ENCODE measurements around the gene SMARCAL1.

The SMARCAL1 gene

GRCh38 chr2:216450784-216451183 lies 38.5 kb downstream of the SMARCAL1 start:
- no peak overlapping the region for H3K4me3 ChIP-seq (ENCODE audit: low read depth, low read length)
- no peak for TF ChIP-seq CTCF (IDR thresholded peaks at IDR 0.05; ENCODE audit: borderline replicate concordance, insufficient read depth, low read depth, low read length)

GRCh38 chr2:216453955-216454614 lies 41.8 kb downstream of the SMARCAL1 start:
- TF ChIP-seq CTCF (IDR thresholded peaks at IDR 0.05; ENCODE audit: borderline replicate concordance, insufficient read depth, low read depth, low read length), result no peak
- H3K4me3 ChIP-seq (ENCODE audit: low read depth, low read length), result no peak overlapping the region

- H3K4me3 ChIP-seq (ENCODE audit: low read depth, low read length), result no peak overlapping the region
- TF ChIP-seq CTCF (IDR thresholded peaks at IDR 0.05; ENCODE audit: borderline replicate concordance, insufficient read depth, low read depth, low read length), result no peak
Observed at GRCh38 chr2:216463148-216463547, 50.9 kb downstream of the SMARCAL1 start.

GRCh38 chr2:216464104-216464720 lies 51.9 kb downstream of the SMARCAL1 start:
- no peak overlapping the region for H3K4me3 ChIP-seq (ENCODE audit: low read depth, low read length)
- no peak for TF ChIP-seq CTCF (IDR thresholded peaks at IDR 0.05; ENCODE audit: borderline replicate concordance, insufficient read depth, low read depth, low read length)

GRCh38 chr2:216465579-216466195 lies 53.4 kb downstream of the SMARCAL1 start:
- no peak for TF ChIP-seq CTCF (IDR thresholded peaks at IDR 0.05; ENCODE audit: borderline replicate concordance, insufficient read depth, low read depth, low read length)
- no peak overlapping the region for H3K4me3 ChIP-seq (ENCODE audit: low read depth, low read length)

- no peak for TF ChIP-seq CTCF (IDR thresholded peaks at IDR 0.05; ENCODE audit: borderline replicate concordance, insufficient read depth, low read depth, low read length)
Observed at GRCh38 chr2:216467845-216468244, 55.6 kb downstream of the SMARCAL1 start.

GRCh38 chr2:216469661-216470060 lies 57.4 kb downstream of the SMARCAL1 start:
- no peak for TF ChIP-seq CTCF (IDR thresholded peaks at IDR 0.05; ENCODE audit: borderline replicate concordance, insufficient read depth, low read depth, low read length)
- H3K4me3 ChIP-seq (ENCODE audit: low read depth, low read length), result no peak overlapping the region

More at GRCh38 chr2:216467845-216468244, 55.6 kb downstream of the SMARCAL1 start:
- no peak overlapping the region for H3K4me3 ChIP-seq (ENCODE audit: low read depth, low read length)

Measured in GM12875 (cell line).